ENCODE data around the gene FFAR1.

GRCh38 chr19:35331551-35332214 lies 16.0 kb upstream of the FFAR1 start:
- no peak for TF ChIP-seq CTCF (conservative IDR thresholded peaks at IDR 0.05)
- no peak for TF ChIP-seq ZFX (IDR thresholded peaks at IDR 0.05)

Data from C4-2B (cell line).